GM12873 (cell line): ENCODE data around the gene CCDC69.

ENCODE experiments used
- CTCF ChIP-seq: IDR thresholded peaks from 2 replicates; pipeline ENCODE4 v1.5.1; 2012; ENCODE audit warnings: low read depth, mild to moderate bottlenecking, moderate library complexity, low read length, control low read depth; ENCODE audit not compliant: insufficient read depth; ENCODE audit errors: missing control alignments

CCDC69 gene

GRCh38 chr5:151225071-151225470 is 1.2 kb upstream of the CCDC69 start:
- TF ChIP-seq CTCF = peak; percentile 4

- TF ChIP-seq CTCF = no peak
Measured at GRCh38 chr5:151224372-151224771, 480 bp upstream of the CCDC69 start.

- no peak for TF ChIP-seq CTCF
Measured at GRCh38 chr5:151222790-151223446, 974 bp downstream of the CCDC69 start.

- TF ChIP-seq CTCF = no peak
Measured at GRCh38 chr5:151222054-151222789, 1.7 kb downstream of the CCDC69 start.

GRCh38 chr5:151221574-151221973 is 2.3 kb downstream of the CCDC69 start:
- TF ChIP-seq CTCF = no peak

- peak; percentile 42 for TF ChIP-seq CTCF
Measured at GRCh38 chr5:151219789-151220188, 4.1 kb downstream of the CCDC69 start.

- TF ChIP-seq CTCF = no peak
Measured at GRCh38 chr5:151219138-151219537, 4.8 kb downstream of the CCDC69 start.
